K562 (cell line): ENCODE results near the gene PDGFD. TPM values are rescaled to one million over a fixed set of nuclear protein-coding genes. Genes with fewer than 3 reads are reported as not detected.

ENCODE experiments used
- ATAC-seq: fragments of 200-7000 bp; cut with Tn5 transposase; 3 replicates; pipeline ENCODE4 v1.9.1; 2020; ENCODE audit warnings: moderate library complexity
- BruUV-seq: library from RNA; stranded (reverse); fragments of 400-500 nt; replicated peaks from 2 replicates; lab custom pipeline; 2021; lab: Mats Ljungman, UMichigan
- CTCF ChIA-PET: fragments of 300-600 bp; formaldehyde crosslinking; extraction: SDS; loops from one replicate; lab custom pipeline; 2021; ENCODE audit warnings: low intra/inter-chr PET ratio; lab: Yijun Ruan, JAX
- POLR2A ChIA-PET: fragments of 300-600, 350-650 bp; sonication (Branson Sonifier 250); formaldehyde crosslinking; extraction: SDS; loops from one replicate; lab custom pipeline; 2021; ENCODE audit warnings: antibody characterized with exemption, inconsistent platforms; lab: Yijun Ruan, JAX
- DNase-seq, 4 experiments: peaks; one replicate each; pipeline versions ENCODE4 v3.0.0 to v3.0.0-alpha.2; 2011 to 2018; ENCODE audit warnings: low spot score in 3 of 4, mixed read lengths in 3 of 4; ENCODE audit errors: extremely low read depth in 1 of 4
- FAIRE-seq: peaks from 2 replicates; lab custom pipeline; 2011; peaks lifted over from hg19 to GRCh38; lab: Jason Lieb, UNC
- H2AFZ ChIP-seq: 2 replicates; pipeline ENCODE4 v1.6.0; 2011; ENCODE audit warnings: low read depth, low read length, control low read depth, inconsistent platforms
- H3K27ac ChIP-seq: fragments of 200-600 bp; 3 replicates; pipeline ENCODE4 v1.8.0; 2011; ENCODE audit warnings: low read depth, mild to moderate bottlenecking, control low read depth, inconsistent platforms, low read length, moderate library complexity, mixed read lengths; ENCODE audit errors: extremely low read depth
- H3K27me3 ChIP-seq, 2 experiments: fragments of 300-600 bp in 1 of 2; 2 replicates in 1 of 2; 3 replicates in 1 of 2; pipeline versions ENCODE4 v1.6.0 to v1.8.0; 2011; ENCODE audit warnings: inconsistent platforms in 2 of 2, low read length in 2 of 2, mild to moderate bottlenecking in 1 of 2, mixed read lengths in 1 of 2, moderate library complexity in 1 of 2; ENCODE audit not compliant: control insufficient read depth in 2 of 2, insufficient read depth in 2 of 2
- H3K36me3 ChIP-seq: fragments of 300-600 bp; 3 replicates; pipeline ENCODE4 v1.8.0; 2011; ENCODE audit warnings: mild to moderate bottlenecking, low read length, inconsistent platforms; ENCODE audit not compliant: control insufficient read depth, insufficient read depth
- H3K4me1 ChIP-seq, 2 experiments: fragments of 200-600 bp in 1 of 2; replicated peaks in 1 of 2; 2 replicates in 1 of 2; 3 replicates in 1 of 2; pipeline versions ENCODE4 v1.5.1 to v1.8.0; 2011; ENCODE audit warnings: inconsistent platforms in 2 of 2, low read length in 2 of 2, mild to moderate bottlenecking in 1 of 2, mixed read lengths in 1 of 2, moderate library complexity in 1 of 2; ENCODE audit not compliant: control insufficient read depth in 2 of 2, insufficient read depth in 2 of 2
- H3K4me2 ChIP-seq: 2 replicates; pipeline ENCODE4 v1.6.1; 2011; ENCODE audit warnings: low read length, control low read depth, inconsistent platforms, mixed read lengths; ENCODE audit not compliant: insufficient read depth
- H3K4me3 ChIP-seq: fragments of 200-600 bp; sonication (generic), shearing (Covaris generic); 2 replicates; pipeline ENCODE4 v1.5.1; 2016; ENCODE audit warnings: control low read depth, inconsistent platforms
- H3K79me2 ChIP-seq: fragments of 200-600 bp; 3 replicates; pipeline ENCODE4 v1.8.0; 2011; ENCODE audit warnings: low read length, inconsistent platforms; ENCODE audit not compliant: control insufficient read depth, insufficient read depth
- H3K9ac ChIP-seq, 2 experiments: 2 replicates each; pipeline versions ENCODE4 v1.6.0 to v1.6.1; 2011; ENCODE audit warnings: low read depth in 2 of 2, low read length in 2 of 2, control low read depth in 1 of 2, inconsistent platforms in 1 of 2, mild to moderate bottlenecking in 1 of 2, mixed read lengths in 1 of 2; ENCODE audit not compliant: insufficient read depth in 1 of 2
- H3K9me1 ChIP-seq: one replicate; pipeline ENCODE4 v1.6.0; 2011; ENCODE audit warnings: inconsistent platforms, mild to moderate bottlenecking, low read length, moderate library complexity; ENCODE audit not compliant: control insufficient read depth, insufficient read depth
- H3K9me3 ChIP-seq: replicated peaks from 2 replicates; pipeline ENCODE4 v1.5.1; 2011; ENCODE audit warnings: low read depth, low read length, inconsistent platforms; ENCODE audit not compliant: control insufficient read depth, insufficient read depth
- H4K20me1 ChIP-seq: replicated peaks from 2 replicates; pipeline ENCODE4 v1.6.1; 2011; ENCODE audit warnings: low read length, inconsistent platforms, mixed read lengths; ENCODE audit not compliant: control insufficient read depth, insufficient read depth
- BACH1 ChIP-seq: fragments of 200-800 bp; sonication (Bioruptor generic); IDR thresholded peaks from 2 replicates; pipeline ENCODE4 v1.6.1; 2016; ENCODE audit warnings: missing genetic modification characterization, missing compliant biosample characterization
- IRF2 ChIP-seq: sonication (generic); formaldehyde crosslinking; IDR thresholded peaks from 2 replicates; pipeline ENCODE4 v1.8.1; 2022; ENCODE audit warnings: mild to moderate bottlenecking, missing genetic modification reagents
- MYNN ChIP-seq, 2 experiments: sonication (generic); formaldehyde crosslinking in 1 of 2; IDR thresholded peaks; 2 replicates each; pipeline versions ENCODE4 v1.5.0 to v1.6.1; 2016 to 2020; ENCODE audit warnings: antibody characterized with exemption in 1 of 2, missing genetic modification reagents in 1 of 2
- NFXL1 ChIP-seq: fragments of 450-650 bp; formaldehyde crosslinking; IDR thresholded peaks from 2 replicates; pipeline ENCODE4 v1.4.0; 2021; ENCODE audit warnings: mild to moderate bottlenecking
- ZBTB17 ChIP-seq: fragments of 450-650 bp; formaldehyde crosslinking; IDR thresholded peaks from 2 replicates; pipeline ENCODE4 v1.4.0; 2020; ENCODE audit warnings: mild to moderate bottlenecking
- ZNF766 ChIP-seq: fragments of 200-800 bp; sonication (Bioruptor generic); conservative IDR thresholded peaks from 2 replicates; pipeline ENCODE4 v1.6.1; 2016; ENCODE audit warnings: missing genetic modification characterization, missing compliant biosample characterization
- WGBS: fragments of 100-300 bp; shearing (Covaris generic); methylation state at CpG from one replicate; pipeline ENCODE4 v1.1.6; 2016; ENCODE audit warnings: low coverage, mixed read lengths; ENCODE audit not compliant: insufficient coverage; ENCODE audit errors: missing lambda C conversion rate; 5-methylcytosine and 5-hydroxymethylcytosine counted together
- in situ Hi-C: fragments of 300-500 bp; cut with MboI; formaldehyde crosslinking; loops from 4 replicates; pipeline ENCODE4 v1.15.0; 2018; ENCODE audit warnings: inconsistent platforms, mixed read lengths
- intact Hi-C: fragments of 100-400 bp; cut with micrococcal nuclease; formaldehyde crosslinking; loops from 2 replicates; pipeline ENCODE4 v1.14.2; 2022
- polyA plus RNA-seq, 8 experiments: library from polyadenylated mRNA; depleted of rRNA in 4 of 8; stranded (reverse) in 5 of 8; unstranded in 3 of 8; fragments of >200 nt; fragmentation: Nextera tagmentation in 2 of 8; fragmentation: Illumina TruSeq in 1 of 8; extraction: Ambion mirVana in 2 of 8; extraction: Trizol in 1 of 8; gene quantifications; 2 replicates each; pipeline versions ENCODE4 v1.2.1 to v1.2.3, GENCODE V29; 2011 to 2014; ENCODE audit warnings: inconsistent platforms in 1 of 8, missing spikeins in 1 of 8
- total RNA-seq, 7 experiments: library from RNA; depleted of rRNA in 6 of 7; stranded (reverse); fragments of >200 nt in 6 of 7; fragmentation: Illumina TruSeq in 2 of 7; extraction: Trizol in 2 of 7; gene quantifications; 2 replicates each; pipeline versions ENCODE4 v1.2.1 to v1.2.3, GENCODE V29; 2011 to 2021; ENCODE audit warnings: low replicate concordance in 1 of 7

PDGFD gene
- total and polyA plus RNA-seq, 9 of the 15 experiments (the other 6 are each of a cell fraction or from before 2014, with no cell fraction given) = 0.11 TPM; not detected in 8

DNA sequence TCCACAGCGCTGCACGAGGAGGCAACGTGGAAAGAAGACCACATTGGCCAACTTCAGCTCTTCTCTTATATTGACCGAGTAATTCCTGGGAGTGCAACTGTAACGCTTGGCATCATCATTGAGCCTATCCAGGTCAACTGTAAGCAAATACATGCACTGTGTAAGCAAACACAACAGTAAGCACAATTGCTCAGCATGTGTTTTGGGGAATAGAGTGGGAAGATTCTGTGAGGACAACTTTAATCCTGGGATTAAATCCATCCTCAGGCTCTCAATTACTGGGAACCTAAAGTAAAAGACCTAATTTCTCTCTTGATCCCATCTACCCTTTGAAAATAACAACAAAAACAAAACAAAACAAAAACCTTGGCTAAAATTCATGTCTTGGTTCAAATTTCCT is 237.0 kb downstream of the PDGFD start (continued):
- no peak for TF ChIP-seq IRF2 (CRISPR knock-in tag)
- no peak for TF ChIP-seq BACH1 (tag)
- TF ChIP-seq MYNN (IDR thresholded peaks at IDR 0.05) = no peak
- no peak for TF ChIP-seq MYNN (CRISPR knock-in tag; IDR thresholded peaks at IDR 0.05)
- no peak for TF ChIP-seq NFXL1 (CRISPR knock-in tag)
- no peak for TF ChIP-seq ZBTB17 (CRISPR knock-in tag)
- TF ChIP-seq, all 486 proteins: peak for 0

DNA sequence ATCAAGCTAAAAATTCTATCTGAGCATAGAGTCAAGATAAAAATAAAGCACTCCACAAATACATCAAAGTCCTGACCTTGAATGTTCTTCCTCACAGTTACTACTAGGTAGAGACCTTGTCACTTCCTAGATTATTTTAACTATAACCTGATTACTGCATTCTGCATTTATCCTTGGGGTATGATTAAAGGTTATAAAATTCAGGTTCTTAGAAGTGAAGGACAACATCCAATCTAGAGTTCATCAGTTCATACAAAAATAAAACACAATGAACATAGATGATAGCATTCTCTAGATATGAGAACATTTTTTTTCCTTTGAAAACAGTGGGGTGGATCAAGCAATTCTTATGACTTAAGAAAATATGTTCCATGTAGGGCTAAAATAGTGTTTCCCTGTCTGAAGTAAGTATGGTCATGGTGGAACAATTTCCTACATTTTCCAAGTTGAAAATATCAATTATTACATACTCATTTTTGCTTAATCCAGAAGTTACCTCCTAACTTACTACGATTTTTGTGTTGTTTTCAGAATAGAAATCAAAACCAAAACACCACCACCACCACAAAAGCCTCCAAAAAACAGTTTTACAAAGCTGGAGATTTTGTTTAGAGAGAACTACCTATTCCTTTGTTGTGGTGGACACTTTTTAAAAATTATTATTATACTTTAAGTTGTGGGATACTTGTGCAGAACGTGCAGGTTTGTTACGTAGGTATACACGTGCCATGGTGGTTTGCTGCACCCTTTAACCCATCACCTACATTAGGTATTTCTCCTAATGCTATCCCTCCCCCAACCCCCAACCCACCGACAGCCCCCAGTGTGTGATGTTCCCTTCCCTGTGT is 239.6 kb downstream of the PDGFD start:
- no peak for FAIRE-seq
- in situ Hi-C loops = no loop called here
- no peaks in the 10 kb centered on the region for H4K20me1 ChIP-seq
- H3K27ac ChIP-seq = no peak overlapping the region
- H3K27me3 ChIP-seq = no peaks in the 10 kb centered on the region
- BruUV-seq = no TSS peak
- H3K4me2 ChIP-seq = no peak overlapping the region
- ATAC-seq = no peak
- H3K4me3 ChIP-seq = no peak overlapping the region
- no peaks in the 10 kb centered on the region for H3K9me1 ChIP-seq
- no peaks in the 10 kb centered on the region for H3K4me1 ChIP-seq
- H2AFZ ChIP-seq = no peak overlapping the region
- POLR2A ChIA-PET = no interaction called here
- peaks cover 2% of the 10 kb centered on the region; the same call in 1 of the 2 replicates for H3K9me3 ChIP-seq
- no peak for TF ChIP-seq ZNF766
- DNase-seq = no peak
- WGBS = 4% methylated on average over 5 of the region's 5 CpGs
- H3K36me3 ChIP-seq = no peaks in the 10 kb centered on the region
- intact Hi-C loops = no loop called here
- CTCF ChIA-PET = no interaction called here
- H3K79me2 ChIP-seq = no peaks in the 10 kb centered on the region
- no peak overlapping the region for H3K9ac ChIP-seq
